ENCODE results near the gene KIF20B. TPM values are rescaled to one million over a fixed set of nuclear protein-coding genes. Genes with fewer than 3 reads are reported as not detected.
A peak's percentile ranks its signal among the peaks of the same experiment; 100 is the strongest.

KIF20B gene
- total and polyA plus RNA-seq, 9 donors = 2.4 to 9.3 (median 3.9) TPM

- TF ChIP-seq CTCF (IDR thresholded peaks at IDR 0.05) (no peak), POLR2A (IDR thresholded peaks at IDR 0.05) (no peak), EP300 (IDR thresholded peaks at IDR 0.05) (no peak)
- 86 to 96% (median 95%) methylated on average over 2 of the region's 2 CpGs for WGBS, 3 donors
- Histone ChIP-seq H3K36me3 (no peaks in the 10 kb centered on the region), H3K4me1 (ENCODE audit: insufficient read depth) (peaks cover 3% of the 10 kb centered on the region), H3K9me3 (no peaks in the 10 kb centered on the region), H3K4me3 (no peak overlapping the region), H3K27ac (no peak overlapping the region), H3K27me3 (no peaks in the 10 kb centered on the region)
- intact Hi-C loops (cut with DNase I) = loop anchor here in 2 of 4 donors (5.0 to 10.0 kb wide), 2 partner anchors 265 to 267 kb away; no protein-coding TSS in a partner anchor
- DNase-seq = no peak
Observed at GRCh38 chr10:89699581-89700064, 1.8 kb upstream of the KIF20B start.

- WGBS, 3 donors = 0 to 2% (median 0%) methylated on average over 8 of the region's 8 CpGs
- Histone ChIP-seq H3K9me3 (no peaks in the 10 kb centered on the region), H3K4me3 (peak overlapping the region; percentile 73), H3K27ac (peak overlapping the region in 1 of 2 donors; percentile 65), H3K27me3 (no peaks in the 10 kb centered on the region), H3K4me1 (ENCODE audit: insufficient read depth) (peaks cover 3% of the 10 kb centered on the region), H3K36me3 (no peaks in the 10 kb centered on the region)
- no peak for TF ChIP-seq EP300 (IDR thresholded peaks at IDR 0.05)
- no peak for TF ChIP-seq POLR2A (IDR thresholded peaks at IDR 0.05)
- TF ChIP-seq CTCF (IDR thresholded peaks at IDR 0.05) = no peak
- intact Hi-C loops (cut with DNase I) = loop anchor here in 2 of 4 donors (5.0 to 10.0 kb wide), 2 partner anchors 266 to 269 kb away; no protein-coding TSS in a partner anchor
- no peak for DNase-seq
Observed at GRCh38 chr10:89700923-89701241, 508 bp upstream of the KIF20B start.

GRCh38 chr10:89702121-89702480 lies 711 bp downstream of the KIF20B start:
- Histone ChIP-seq H3K9me3 (no peaks in the 10 kb centered on the region), H3K27me3 (no peaks in the 10 kb centered on the region), H3K27ac (no peak overlapping the region), H3K4me3 (peak overlapping the region; percentile 73), H3K36me3 (no peaks in the 10 kb centered on the region), H3K4me1 (ENCODE audit: insufficient read depth) (peaks cover 3% of the 10 kb centered on the region)
- intact Hi-C loops (cut with DNase I) = loop anchor here in 2 of 4 donors (5.0 to 10.0 kb wide), 2 partner anchors 267 to 270 kb away; no protein-coding TSS in a partner anchor
- DNase-seq = no peak
- TF ChIP-seq EP300 (IDR thresholded peaks at IDR 0.05) (no peak), CTCF (IDR thresholded peaks at IDR 0.05) (no peak), POLR2A (IDR thresholded peaks at IDR 0.05) (no peak)
- 13 to 17% (median 14%) methylated on average over 7 of the region's 7 CpGs for WGBS, 3 donors

- intact Hi-C loops (cut with DNase I) = loop anchor here in 1 of 4 donors (10.0 kb wide), 1 partner anchor 271 kb away; no protein-coding TSS in a partner anchor
- Histone ChIP-seq H3K9me3 (no peaks in the 10 kb centered on the region), H3K27me3 (no peaks in the 10 kb centered on the region), H3K4me3 (no peak overlapping the region), H3K4me1 (ENCODE audit: insufficient read depth) (peaks cover 3% of the 10 kb centered on the region), H3K27ac (no peak overlapping the region), H3K36me3 (no peaks in the 10 kb centered on the region)
- TF ChIP-seq CTCF (IDR thresholded peaks at IDR 0.05) (no peak), EP300 (IDR thresholded peaks at IDR 0.05) (no peak), POLR2A (IDR thresholded peaks at IDR 0.05) (no peak)
- DNase-seq = no peak
- 89 to 93% (median 91%) methylated on average over 3 of the region's 3 CpGs for WGBS, 3 donors
Observed at GRCh38 chr10:89705466-89705865, 4.1 kb downstream of the KIF20B start.
